ENCODE results near the gene ALPI.
"Not testable (repeated sequence)": the region's sequence is repeated elsewhere in the genome, so short reads cannot be mapped to it uniquely, and the experiment has no call there.

Gene ALPI

DNA sequence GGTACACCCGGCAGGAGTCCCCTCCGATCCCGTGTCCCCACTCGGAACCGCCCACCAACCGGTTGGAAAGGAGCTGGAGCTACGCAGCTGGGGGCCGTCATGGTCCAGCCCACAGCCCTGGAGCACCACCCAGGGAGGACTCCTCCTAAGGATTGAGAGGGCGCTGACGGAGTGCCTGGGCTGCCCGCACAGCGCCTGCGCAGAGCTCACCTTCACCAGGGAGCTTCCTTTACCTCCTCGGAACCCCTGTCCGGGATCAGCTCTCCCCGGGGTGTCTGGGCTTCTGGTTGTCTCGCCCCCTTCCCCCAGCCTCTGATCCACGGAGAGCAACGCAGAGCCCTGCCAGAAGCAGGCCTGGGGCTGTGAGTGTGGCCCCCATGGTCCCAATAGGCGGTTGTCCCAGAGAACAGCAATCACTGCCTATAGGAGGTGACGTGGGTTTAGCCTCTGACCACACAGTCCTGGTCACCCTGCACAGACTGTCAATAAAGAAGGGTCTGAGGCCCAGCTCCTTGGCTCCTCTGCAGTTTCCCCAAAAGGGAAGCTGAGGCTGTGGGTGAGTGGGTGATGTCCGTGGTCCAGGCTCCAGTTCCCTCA, 34.7 kb upstream of the ALPI start:
- no peak for DNase-seq

DNA sequence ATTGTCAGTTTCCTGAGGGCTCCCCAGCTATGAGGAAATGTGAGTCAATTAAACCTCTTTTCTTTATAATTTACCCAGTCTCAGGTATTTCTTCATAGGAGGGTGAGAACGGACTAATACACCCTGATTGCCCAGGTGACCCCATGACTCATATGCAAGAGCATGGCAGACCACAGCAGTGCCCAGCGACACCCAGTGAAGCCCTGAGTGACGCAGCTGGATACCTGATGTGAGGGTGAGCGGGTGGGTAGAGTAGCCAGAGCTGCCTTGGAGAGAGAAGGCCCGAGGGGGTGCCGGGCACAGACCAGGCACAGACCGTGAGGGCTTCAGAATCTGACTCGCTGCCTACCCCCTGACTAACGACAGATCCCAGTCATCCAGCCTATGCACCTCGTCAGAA, 33.9 kb upstream of the ALPI start:
- no peak for DNase-seq

DNA sequence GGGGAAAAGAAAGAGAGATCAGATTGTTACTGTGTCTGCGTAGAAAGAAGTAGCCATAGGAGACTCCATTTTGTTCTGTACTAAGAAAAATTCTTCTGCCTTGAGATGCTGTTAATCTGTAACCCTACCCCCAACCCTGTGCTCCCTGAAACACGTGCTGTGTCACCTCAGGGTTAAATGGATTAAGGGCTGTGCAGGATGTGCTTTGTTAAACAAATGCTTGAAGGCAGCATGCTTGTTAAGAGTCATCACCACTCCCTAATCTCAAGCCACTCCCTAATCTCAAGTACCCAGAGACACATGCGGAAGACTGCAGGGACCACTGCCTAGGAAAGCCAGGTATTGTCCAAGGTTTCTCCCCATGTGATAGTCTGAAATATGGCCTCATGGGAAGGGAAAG, 33.0 kb upstream of the ALPI start:
- not testable (repeated sequence) for DNase-seq

DNA sequence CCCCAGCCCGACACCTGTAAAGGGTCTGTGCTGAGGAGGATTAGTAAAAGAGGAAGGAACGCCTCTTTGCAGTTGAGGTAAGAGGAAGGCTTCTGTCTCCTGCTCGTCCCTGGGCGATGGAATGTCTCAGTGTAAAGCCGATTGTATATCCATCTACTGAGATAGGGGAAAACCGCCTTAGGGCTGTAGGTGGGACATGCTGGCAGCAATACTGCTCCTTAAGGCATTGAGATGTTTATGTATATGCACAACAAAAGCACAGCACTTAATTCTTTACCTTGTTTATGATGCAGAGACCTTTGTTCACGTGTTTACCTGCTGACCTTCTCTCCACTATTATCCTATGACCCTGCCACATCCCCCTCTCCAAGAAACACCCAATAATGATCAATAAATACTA, 32.5 kb upstream of the ALPI start:
- not testable (repeated sequence) for DNase-seq

DNA sequence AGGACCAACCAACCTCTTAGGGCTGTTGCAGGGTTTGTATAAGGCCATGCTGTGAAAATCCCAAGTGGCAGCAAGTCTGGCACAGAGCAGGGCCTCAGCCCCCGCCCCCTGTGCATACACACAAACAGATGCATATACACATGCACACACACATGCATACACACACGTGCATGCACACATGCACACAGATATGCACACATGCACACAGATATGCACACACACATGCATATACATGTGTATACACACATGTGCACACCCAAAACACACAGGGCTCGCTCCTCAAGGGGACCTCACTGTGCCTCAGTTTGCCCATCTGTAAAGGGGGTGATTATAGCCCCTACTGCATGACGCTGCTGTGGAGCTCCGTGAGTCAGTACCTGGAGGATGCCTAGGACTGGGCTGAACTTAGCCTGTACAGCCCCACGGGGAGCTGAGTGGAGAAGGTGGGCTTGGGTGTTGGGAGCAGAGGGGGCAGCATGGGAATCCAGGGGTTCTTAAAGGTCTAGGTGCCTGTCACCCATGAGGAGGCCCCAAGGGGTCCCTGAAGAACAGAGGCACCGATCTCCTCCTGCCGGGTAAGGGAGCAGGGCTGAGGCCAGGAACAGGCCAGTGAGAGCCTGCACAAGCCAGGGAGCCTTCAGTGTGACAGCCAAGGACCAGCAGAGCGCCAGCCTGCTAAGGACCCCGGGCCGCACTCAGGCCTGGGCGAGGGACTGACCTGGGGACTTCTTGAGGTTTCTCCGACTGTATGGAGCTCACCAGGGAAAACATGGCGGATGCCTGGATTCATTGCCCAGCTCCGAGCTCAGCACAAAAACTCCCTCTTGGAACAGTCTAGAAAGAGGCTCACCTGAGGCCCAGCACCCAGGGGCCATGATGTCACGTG, 24.0 kb upstream of the ALPI start:
- DNase-seq: no peak

DNA sequence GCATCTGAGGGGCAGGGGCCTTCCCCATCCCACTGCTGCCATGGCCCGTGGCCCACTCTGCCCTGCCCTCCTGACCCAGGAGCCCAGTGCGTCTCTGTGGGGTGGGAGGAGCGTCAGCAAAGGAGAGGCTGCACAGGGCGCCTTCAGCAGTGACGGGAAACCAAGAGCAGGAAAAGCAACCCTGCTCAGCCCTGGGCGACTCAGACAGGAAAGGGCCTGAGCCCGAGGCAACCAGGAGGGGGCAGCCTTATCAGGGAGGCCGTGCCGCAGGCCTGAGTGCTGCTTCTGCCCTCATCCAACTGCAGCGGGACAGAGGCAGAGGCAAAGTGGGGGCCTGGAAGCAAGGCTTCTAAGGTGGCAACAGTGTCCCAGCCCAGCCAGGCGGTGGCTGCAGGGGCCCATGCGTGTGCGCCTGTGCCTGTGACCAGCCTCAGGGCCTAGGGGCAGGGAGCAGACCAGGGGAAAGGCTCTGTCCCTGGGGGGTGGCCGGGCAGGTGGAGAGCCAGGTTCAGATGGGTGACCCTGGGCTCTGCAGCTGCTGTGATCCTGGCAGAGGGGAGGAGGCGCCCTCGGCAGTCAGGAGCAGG, 23.3 kb upstream of the ALPI start:
- DNase-seq: no peak

DNA sequence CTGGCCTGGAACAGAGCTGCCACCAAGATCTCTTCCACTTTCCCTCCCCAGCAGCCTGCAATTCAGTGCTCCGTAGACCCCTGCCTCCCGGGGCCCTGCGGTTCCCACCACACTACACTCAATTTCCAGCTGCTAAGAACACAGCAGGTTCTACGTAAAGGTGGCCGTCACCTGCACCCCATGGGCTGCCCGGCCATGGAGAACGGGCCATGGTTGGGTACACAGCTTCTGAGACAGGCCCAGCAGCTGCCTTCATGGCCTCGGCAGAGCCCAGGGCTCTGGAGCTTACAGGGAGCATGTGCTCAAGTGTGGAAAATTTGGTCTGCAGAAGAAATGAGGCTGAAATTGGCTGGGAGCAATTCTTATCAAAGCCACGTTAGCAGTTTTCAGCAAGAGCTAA, 22.3 kb upstream of the ALPI start:
- not testable (repeated sequence) for DNase-seq

DNA sequence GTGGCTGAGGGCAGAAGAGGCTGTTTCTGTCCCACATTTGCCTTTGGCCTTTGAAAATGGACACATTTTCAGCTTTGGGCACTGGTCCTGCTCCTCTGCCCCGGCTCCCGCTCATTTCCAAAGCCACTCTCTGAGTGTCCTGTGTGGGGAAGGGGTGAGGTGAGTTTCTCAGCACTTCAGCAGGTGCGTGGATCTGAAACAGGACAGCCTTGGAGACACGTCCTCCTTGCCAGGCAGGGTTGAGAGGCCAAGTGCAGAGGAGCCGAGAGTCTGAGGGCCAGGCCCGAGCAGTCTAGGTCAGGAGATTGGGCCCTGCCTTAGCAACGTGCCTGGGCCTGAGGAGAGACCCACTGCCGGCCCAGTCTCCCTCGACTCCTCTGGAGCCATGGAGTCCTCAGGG, 21.9 kb upstream of the ALPI start:
- no peak for DNase-seq

DNA sequence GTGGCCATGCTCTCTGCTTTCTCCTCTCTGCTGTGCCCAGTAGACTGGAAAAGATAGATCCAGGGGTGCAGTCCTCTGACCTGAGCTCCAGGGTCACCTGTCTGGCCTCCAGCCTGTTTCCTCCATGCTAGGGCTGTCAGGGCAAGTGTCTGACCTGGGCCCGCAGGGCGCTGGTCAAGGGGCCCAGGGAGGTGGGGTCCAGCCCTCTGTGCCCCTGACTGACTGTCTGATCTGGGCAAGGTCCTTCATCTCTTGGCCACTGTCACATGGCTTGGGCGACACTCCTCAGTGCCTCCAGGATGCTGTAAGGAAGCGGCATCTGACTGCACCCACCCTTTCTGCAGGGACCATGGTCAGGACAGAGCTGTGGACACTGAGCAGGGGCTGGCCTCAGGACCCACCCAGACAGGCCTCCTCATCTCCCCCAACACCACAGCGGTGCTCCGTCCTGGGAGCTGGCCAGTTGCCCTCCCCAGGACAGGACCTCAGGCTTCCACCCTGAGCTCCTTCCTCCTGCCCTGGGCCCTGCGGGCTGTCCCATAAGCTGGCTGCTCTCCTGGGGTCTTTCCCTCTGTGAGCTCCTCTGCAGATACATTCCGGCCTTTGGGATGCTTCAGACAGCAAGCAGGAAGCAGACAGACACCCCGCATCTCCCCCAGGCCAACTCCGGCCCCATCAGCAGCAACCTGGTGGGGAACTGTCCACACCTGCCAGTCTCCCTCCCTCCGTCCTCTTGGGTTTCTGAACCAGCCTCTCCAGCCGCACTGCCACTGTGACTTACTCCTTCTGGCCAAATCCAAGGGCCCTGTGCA, 21.2 kb upstream of the ALPI start:
- DNase-seq: no peak

DNA sequence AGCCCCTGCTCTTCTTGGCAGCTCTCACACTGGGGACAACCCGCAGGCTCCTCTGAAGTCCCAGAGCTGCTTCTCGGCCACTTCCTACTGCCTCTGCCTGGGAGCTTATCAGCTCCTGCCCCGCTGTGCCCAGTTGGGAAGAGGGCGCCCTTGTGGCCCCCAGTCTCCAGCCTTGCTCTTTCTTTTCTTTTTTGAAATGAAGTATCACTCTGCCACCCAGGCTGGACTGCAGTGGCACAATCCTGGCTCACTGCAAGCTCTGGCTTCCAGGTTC, 20.6 kb upstream of the ALPI start:
- DNase-seq: no peak

DNA sequence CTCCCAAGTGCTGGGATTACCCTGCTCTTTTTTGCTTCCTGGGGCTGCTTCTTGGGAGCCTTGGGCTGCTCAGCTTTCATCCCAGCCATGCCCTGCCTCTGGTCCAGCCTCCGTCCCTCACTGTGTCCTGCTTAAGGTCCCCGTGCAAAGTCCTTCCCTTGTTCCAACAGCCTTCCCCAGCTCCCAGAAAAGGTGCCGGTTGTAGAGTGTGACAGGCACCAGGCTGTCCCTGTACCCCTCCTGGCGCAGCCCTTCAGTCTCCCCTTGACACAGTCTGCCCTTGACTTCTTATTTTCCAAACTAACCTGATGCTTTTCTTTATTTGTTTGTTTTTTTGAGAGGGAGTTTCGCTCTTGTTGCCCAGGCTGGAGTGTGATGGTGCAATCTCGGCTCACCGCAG, 20.1 kb upstream of the ALPI start:
- DNase-seq: no peak

DNA sequence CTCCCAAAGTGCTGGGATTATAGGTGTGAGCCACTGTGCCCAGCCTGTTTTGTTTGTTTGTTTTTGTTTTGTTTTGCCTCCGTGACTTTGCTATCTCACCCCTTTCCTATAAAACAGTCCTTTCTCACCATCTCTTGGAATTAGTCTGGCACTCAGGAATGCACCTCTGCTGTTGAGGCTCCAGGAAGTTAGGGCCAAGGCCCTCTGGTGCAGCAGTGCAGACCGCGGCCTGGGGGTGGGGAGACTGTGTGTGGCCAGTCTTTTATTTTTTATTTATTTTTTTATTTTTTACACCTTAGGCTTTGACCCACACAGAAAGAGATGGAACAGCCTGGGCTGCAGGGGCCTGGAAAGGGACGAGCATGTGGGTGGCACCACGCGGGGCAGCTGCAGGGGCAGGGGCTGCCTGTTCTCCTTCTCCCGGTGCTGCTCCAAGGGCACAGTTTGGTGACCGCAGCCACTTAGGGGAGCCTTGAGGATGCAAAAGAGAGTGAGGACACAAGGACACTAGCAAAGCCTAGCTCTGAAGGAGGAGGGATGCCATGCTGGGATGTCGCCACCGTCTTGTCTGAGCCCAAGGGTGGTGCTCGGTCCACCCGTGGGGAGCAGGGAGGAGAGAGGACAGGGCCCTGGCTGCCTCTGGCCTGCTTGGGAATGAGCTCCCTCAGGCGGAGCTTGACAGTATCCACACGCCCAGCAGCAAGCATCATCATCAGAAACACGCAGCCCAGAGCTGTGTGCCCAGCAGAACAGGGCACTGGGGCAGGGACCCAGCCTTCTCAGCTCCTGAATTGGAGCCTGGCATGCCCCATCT, 19.4 kb upstream of the ALPI start:
- no peak for DNase-seq

DNA sequence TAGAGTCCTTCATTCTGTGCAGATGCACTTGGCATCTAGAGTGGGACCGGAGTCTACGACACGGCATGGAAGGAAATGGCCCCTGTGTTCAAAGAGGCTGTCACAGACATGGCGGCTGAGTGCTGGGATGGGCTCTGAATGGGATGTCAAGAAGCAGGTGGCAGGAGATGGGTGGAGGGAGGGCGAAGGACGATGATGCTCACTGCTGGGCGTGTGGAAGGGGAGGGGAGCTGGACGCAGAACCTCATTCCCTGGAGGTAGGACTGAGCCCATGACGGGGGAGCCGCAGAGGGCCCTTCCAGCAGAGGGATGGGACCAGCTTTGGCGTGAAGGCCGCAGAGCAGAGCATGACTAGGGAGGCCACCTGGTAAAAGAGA, 18.8 kb upstream of the ALPI start:
- no peak for DNase-seq

DNA sequence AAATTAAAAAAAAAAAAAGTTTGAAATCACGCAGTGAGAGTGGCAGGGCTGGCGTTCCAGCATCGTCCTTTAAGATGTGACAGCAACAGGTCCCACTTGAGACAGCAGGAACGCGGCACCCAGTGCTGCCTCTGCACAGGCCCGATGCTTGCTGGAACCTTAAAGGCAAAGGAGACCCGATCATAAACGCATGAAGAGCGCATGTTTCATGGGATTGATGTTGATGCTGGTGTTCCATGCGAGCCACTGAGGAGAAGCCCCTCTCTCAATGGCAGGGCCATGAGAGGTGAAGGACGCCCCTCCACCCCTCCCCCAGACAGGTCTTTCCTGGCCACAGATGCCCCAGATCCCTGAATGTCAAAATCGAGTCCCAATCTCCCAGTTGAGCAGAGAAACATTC, 17.9 kb upstream of the ALPI start:
- DNase-seq: no peak

DNA sequence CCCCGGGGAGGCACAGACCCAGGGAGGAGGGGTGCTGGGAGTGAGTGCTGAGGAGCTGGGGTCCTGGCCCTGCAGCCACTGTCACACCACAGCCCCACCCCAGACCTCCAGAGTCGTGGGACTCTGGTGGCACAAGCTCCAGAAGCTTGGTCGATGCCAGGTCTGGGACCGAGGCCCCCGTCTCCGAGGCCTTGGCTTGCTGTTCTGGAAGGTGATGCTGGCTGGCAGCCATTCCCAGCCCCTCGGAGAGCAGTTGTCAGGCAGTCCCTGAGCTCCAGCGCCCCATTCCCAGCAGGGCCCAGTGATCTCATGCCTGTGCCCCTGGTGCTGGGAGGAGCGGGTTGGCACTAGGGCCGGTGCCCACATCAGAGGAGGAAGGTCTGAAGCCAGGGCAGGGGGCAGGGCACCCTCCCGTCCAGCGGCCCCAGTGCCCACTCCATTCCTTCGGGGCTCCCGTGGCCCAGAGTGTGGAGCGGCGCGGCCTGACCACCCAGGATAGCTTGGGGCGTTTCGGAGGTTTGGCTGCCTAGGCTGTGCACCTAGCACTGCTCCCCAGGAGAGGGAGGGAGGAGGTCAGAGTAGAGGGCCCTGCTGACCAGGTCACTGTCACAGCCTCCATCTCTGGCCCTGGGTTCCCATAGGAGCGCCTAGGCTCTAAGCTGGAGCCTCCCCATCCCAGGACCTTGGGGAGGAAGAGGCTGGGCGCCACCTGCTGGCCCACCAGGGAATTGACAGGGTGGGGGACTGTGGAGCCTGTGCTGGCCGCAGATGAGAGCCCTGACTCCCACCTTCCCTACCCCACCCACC, 16.8 kb upstream of the ALPI start:
- peak; percentile 39 for DNase-seq

DNA sequence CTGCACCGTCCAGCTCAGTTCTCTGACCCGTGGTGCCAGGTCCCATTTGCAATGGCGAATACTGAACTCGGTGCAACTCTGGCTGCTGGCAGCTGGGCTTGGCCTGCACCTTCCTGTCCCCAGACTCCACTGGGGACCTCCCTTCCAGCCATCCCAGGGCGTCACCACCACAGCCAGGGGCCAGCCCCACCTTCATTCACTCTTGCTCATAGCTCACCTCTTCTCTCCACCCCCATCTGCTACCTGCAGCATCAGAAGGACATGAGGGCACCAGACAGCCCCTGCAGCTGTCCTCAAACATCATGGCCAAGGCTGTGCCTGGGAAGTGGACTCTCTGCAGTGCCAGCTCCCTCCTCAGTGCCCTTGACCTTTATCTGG, 16.2 kb upstream of the ALPI start:
- no peak for DNase-seq

DNA sequence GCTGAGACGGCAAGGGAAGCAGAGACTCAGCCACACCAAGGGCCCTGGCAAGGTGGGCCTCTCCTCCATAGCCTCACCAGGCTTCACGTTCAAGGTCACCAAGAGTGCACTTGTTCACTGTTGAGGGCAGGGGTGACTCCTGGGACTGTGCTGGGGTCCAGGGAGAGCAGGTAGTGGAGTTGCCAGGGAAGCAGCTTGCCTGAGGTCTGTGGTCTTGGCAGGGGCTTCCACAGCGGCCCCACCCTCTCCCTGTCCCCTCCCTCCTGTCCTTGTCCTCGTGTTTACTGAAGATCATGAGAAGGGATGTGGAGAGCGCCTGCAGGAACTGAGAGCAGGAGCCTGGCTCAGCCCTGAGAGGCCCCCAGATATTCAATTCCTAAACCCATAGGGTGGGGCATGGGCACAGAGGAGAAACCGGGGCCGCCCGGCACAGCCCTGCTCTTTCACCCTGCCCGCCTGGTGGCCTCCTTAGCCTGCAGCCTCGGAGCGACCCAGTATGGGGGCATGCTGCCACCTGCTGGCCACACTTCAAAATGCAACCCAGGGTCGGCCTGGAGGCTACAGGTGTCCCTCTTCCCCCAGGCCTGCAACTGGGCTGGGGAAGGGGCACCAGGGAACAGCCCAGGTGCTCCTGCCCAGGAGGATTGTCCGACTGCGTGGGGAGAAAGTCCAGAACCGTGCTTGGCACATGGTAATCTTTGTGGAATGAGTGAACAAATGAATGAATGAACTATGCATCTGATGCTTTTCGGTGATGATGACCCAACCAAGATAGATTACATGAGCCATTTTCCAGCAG, 15.5 kb upstream of the ALPI start:
- DNase-seq: peak; percentile 86

DNA sequence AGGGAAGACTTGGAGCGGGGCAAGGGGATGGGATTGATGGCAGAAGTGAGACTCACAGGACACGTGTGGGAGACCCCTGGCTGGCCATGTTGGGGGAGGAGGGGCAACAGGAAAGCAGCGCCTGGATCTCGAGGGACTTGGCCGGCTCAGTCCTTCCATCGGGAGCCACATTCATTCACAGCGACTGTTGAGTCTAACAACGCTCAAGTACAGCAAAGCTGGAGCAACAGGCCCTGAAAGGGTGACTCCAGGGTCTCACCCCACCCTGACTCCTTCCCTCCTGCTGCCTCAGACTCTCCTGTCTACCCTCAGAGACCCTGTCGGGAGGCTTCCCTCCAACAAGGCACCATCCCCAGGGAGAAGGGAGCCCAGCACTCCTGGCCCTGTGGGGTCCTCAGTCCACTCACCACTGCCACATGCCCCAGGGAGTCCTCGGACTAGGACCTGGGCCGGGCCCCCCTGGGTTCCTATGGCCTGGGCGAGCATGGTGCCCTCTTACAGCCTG, 14.8 kb upstream of the ALPI start:
- no peak for DNase-seq

DNA sequence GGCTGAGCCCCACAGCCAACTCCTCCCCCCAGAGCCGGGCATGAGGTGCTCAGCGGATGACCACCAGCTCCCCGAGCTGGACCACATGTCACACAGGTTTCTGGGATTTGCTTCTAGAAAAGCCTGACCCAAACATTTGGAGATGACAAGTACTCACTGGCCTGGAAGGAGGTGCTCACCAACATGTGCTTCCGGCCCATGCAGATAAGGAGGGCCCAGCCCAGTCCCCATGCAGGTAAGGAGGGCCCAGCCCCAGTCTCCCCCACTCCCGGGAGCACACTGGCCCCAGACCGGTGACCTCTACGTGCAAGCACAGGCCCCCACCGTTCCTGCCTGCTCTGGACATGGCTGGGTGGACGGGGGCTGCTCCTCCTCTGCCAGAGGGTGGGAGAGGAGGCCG, 14.0 kb upstream of the ALPI start:
- not testable (repeated sequence) for DNase-seq

DNA sequence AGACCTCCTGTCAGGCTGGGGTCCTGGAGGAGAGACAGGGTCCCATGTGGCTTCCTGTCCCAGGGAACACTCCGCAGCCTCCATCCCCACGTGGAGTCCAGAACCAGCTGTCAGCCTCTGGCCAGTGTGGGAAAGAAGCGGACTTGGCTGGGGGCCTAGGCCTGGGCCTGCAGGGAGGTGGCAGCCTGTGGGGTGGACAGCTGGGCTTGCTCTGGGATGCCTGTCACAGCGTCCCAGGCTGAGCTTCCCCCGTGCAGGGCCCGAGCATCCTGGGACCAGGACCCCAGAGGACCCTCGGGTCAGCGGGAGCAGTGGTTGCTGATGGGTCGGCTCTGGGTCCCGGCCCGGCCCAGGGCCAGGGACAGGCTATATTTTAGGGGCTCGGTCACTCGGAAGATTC, 13.5 kb upstream of the ALPI start:
- DNase-seq: not testable (repeated sequence)

DNA sequence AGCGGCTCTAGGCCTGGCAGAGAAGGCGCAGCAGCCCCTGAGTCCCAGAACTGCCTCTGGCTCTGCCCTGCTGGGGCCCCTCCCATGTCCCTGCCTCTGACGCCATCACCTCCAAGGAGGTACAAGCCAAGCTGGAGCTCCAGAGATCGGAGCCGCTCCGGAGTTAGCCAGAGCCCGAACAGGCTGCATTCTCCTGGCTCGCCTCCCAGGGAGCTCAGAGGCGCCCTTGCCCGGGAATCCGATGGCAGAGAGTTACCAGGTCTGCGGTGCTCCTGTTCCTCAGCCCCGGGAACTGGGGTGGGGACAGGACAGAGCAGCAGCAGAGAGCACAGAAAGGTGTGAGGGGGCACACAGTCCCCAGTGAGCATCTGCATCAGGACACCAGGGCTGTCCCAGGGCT, 12.9 kb upstream of the ALPI start:
- not testable (repeated sequence) for DNase-seq
